ENCODE measurements around the gene FBN3.

Gene FBN3

DNA sequence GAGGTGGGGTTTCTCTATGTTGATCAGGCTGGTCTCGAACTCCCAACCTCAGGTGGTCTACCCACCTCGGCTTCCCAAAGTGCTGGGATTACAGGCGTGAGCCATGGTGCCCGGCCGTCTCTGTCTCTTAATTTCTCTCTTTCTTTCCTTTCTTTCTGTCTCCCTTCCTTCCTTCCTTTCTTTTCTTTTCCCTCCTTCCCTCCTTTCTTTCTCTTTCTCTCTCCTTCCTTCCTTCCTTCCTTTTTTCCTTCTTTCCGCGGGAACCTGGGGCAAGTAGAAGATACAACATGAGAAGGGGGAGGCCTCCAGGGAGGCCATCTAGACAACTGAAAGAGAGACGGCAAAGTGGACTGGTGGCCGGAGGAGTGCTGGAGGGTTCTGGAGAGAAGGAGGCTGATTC, 128.7 kb downstream of the FBN3 start:
- no peak for DNase-seq (ENCODE audit: low read depth)

DNA sequence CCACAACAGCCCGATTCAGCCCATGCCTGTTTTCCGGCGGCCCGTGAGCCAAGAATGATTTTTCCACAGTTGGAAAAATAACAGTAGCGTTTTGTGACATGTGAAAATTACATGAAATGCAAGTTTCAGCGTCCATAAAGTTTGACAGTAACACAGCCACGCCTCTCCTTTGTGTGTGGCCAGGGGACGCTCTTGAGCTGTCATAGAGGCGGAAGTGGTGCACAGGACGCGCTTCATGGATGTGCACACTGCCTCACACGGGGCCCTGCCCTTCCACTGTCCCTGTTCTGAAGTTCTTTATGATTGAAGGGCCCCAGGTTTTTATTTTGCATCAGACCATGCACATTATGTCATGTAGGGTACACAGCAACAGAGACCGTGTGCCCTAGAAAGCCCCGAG, 131.6 kb downstream of the FBN3 start:
- DNase-seq (ENCODE audit: low read depth) = no peak

Measured in activated T-cell treated with anti-CD3 and anti-CD28 coated beads for 24 hours (primary cell).